ENCODE data around the gene FGD4.

FGD4 gene

GRCh38 chr12:32413412-32413811, 14.1 kb downstream of the FGD4 start:
- no peak for DNase-seq

GRCh38 chr12:32418221-32418620, 18.9 kb downstream of the FGD4 start:
- DNase-seq: no peak

- no peak for DNase-seq
Measured at GRCh38 chr12:32418903-32419519, 19.7 kb downstream of the FGD4 start.

GRCh38 chr12:32419520-32419960, 20.2 kb downstream of the FGD4 start:
- DNase-seq: peak; percentile 8

- no peak for DNase-seq
Measured at GRCh38 chr12:32420356-32420755, 21.0 kb downstream of the FGD4 start.

- DNase-seq: no peak
Measured at GRCh38 chr12:32423559-32423958, 24.2 kb downstream of the FGD4 start.

- DNase-seq: no peak
Measured at GRCh38 chr12:32431025-32431424, 31.7 kb downstream of the FGD4 start.

- DNase-seq: no peak
Measured at GRCh38 chr12:32435921-32436705, 36.8 kb downstream of the FGD4 start.

- DNase-seq: no peak
Measured at GRCh38 chr12:32437095-32437515, 37.7 kb downstream of the FGD4 start.

GRCh38 chr12:32440120-32440865, 40.9 kb downstream of the FGD4 start:
- DNase-seq: no peak

- no peak for DNase-seq
Measured at GRCh38 chr12:32443491-32443890, 44.1 kb downstream of the FGD4 start.

- peak; percentile 59 for DNase-seq
Measured at GRCh38 chr12:32444895-32445294, 45.5 kb downstream of the FGD4 start.

GRCh38 chr12:32445356-32445755, 46.0 kb downstream of the FGD4 start:
- no peak for DNase-seq

- no peak for DNase-seq
Measured at GRCh38 chr12:32446316-32447119, 47.2 kb downstream of the FGD4 start.

GRCh38 chr12:32448586-32448985, 49.2 kb downstream of the FGD4 start:
- DNase-seq: no peak

- DNase-seq: no peak
Measured at GRCh38 chr12:32450363-32450762, 51.0 kb downstream of the FGD4 start.

GRCh38 chr12:32450768-32451167, 51.4 kb downstream of the FGD4 start:
- DNase-seq: no peak

- no peak for DNase-seq
Measured at GRCh38 chr12:32451816-32452215, 52.5 kb downstream of the FGD4 start.

GRCh38 chr12:32454075-32454474, 54.7 kb downstream of the FGD4 start:
- no peak for DNase-seq

- DNase-seq: no peak
Measured at GRCh38 chr12:32454866-32455265, 55.5 kb downstream of the FGD4 start.

GRCh38 chr12:32455607-32456071, 56.3 kb downstream of the FGD4 start:
- DNase-seq: peak; percentile 75

- no peak for DNase-seq
Measured at GRCh38 chr12:32457251-32458025, 58.1 kb downstream of the FGD4 start.
